ENCODE results near the gene SRP14.
"Not testable (repeated sequence)": the region's sequence is repeated elsewhere in the genome, so short reads cannot be mapped to it uniquely, and the experiment has no call there.

Gene SRP14, protein sequence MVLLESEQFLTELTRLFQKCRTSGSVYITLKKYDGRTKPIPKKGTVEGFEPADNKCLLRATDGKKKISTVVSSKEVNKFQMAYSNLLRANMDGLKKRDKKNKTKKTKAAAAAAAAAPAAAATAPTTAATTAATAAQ

DNA sequence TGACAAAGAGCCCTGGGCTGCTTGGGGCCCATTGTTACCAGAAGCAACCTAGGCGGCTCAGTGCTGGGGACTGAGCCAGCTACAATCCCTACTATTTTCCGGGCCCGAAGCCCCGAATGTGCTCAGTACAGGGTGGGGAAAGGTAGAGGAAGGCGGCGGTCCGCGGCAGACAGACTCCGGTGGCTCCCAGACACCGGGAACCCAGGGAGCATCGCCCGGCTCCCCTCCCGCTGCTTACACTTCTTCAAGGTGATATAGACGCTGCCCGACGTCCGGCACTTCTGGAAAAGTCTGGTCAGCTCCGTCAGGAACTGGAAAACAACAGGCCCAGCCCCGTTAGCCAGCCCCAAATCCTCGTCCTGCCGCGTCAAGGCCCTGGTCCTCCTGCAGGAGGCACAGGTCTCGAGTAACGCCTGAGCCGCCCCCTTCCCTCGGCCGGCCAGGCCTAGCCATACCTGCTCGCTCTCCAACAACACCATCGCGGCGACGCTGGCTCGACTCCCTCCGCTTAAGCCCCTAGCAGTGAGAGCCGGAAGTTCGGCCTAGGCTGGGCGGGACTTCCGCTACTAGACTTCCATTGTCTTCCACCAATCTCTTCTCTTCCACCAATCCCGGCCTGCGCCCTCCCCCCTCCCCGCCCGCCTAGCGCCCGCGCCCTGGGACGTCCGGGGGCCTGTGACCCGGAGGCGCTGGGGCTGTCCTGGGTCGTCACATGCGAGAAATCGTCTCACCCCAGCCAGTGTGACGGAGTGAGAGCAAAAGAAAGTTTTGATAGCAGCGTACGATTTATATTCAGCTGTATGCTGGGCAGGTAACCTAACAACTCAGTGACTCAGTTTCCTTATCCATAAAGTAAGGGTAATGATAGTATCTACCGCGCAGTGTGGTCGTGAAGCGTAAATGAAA is at the start of gene SRP14:
Gene SRP14 (minus strand): TSS at position 544 of the 906 bp plus-strand sequence. CDS start 65 bp downstream, at position 479.
- peak; percentile 82 for DNase-seq

DNA sequence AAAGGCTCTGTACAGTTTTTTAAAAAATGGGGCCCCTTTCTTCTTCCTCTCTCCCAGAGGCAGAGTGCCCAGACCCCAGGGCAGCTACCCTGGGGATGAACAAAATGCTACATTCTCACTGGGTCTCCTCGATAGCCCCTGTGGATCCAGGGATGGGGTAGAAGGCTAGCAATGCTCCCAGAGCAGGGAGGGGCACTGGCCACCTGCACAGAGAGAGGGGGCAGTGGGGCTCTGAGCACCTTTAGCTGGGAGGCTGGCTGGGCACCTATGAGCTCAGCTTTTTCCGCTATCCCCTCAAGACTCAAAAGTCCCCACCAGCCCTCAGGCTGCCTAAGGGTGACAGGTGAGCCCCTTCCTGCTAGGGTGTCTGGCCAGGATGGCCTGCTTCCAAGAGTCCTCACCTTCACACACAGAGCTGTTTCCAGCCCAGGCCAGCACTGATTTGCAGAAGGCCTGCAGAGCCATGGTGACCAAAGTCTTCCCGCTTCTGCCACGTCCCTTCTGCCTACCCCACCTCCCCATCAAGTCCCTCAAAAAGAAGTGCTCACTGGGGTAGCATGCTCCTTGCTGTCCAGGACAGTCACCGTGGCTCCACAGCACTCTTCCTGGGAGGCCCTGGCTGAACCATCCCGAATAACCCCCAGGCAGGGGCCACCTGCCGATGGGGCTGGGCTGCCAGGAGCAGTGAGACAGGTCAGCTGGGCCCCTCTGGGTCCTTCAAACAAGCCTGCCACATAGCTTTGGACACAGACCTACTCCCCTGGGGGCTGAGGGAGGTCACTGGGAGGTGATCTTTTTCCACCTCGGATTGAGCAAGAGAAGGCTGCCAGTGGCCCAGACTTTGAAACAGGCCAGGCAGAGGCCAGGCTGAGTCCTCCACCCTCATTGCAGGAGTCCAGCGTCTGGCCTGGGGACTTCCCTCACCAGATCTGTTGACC is 49.3 kb upstream of the SRP14 start:
- DNase-seq: no peak

DNA sequence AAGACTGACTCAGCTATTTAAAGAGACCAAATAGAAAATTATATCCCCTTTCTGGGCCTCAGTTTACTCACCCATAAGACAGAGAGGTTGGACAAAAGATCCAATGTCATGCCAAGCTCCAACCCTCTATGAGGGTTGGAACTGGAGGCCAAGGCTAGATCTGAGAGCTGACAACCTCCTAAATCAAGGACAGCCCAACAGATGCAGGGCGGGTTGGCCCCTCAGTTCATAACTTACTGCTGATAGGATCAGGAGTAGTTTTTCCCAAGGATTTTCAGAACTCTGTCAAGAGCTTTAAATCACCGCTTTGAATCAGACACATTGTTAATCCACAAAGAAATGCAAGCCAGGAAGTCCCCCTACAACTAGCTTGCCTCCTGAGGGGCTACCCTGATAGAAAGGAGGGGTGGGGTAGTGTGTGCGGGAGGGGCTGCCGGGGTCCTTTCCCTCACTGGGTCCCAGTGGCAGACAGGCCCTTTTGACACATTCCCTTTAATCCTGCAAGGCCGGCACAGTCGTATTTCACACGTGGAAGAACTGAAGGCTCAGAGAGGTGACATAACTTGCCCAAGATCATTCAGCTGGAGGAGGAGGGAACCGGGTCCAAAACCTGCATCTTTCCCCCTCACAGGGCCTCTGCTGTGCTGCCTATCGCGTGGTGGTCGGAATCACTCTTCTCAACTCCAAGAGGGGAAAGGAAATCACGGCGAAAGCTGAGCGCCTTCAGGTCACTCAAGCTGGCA is 48.3 kb upstream of the SRP14 start:
- no peak for DNase-seq

DNA sequence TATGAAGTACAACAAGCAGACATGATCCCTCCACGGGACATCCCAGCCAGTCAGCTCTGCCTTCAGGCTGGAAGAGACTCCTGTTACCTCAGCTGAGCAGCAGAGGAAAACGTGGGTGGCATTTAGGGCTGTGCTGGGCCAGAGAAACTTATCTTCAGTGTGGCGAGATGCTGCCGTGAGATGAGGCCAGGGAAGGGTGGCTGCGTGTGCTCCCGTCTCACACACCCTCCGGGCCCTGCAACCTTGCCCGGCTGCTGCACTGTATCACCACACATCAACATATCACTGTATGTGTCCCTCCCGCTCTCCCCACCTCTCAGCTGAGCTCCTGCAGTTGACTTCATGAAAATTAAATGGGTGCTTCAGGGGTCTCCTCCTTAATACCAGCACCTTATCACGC is 46.3 kb upstream of the SRP14 start:
- DNase-seq: no peak

DNA sequence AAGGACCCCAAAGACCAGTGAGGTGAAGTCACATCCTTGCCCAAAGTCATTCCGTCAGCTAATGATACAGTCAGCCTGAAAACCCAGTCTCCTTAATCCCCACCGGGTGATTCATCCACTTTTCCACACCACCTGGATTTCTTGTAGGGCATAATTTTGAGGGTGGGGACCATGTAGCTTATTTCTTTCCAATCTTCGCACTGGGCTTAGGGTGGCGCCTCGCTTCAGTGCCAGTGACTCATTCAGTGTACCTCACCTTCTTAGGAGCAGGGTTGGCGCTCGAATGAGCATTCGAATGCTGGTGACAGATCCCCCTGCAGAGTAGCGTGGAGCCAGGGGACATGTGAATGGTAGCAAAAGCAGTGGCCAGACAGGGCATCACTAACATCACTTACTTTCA is 45.7 kb upstream of the SRP14 start:
- no peak for DNase-seq

DNA sequence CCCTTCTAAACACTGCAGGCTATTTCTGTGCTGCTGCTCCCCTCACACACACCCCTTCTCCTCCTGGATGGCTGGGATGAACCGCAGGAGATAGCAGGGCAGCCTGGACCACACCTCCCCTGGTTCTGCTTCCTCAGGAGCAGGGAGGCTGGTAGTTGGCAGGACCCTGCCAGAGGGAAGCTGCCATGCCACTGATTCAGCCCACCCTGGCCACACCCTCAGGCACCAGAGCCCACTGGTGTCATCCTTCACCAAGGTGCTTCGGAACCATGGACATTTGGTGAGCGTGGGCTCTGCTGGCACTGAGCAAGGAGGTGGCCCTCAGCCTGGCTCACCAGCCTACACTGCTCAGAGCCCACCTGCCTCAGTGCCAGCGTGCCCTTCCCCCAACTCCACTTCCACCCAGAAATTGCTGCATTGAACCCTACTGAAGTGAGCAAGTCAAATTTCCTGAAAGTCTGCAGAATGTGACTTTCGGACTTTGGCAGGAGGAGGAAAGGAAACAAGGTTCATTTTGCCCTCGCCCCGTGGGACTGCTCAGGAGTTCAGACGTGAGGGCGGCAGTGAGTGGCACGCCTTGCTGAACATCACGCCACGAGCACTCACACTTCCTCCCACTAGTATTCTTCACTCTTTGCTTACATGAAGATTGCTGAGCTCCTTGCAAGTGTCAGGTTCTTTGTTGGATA is 43.4 kb upstream of the SRP14 start:
- DNase-seq: no peak

DNA sequence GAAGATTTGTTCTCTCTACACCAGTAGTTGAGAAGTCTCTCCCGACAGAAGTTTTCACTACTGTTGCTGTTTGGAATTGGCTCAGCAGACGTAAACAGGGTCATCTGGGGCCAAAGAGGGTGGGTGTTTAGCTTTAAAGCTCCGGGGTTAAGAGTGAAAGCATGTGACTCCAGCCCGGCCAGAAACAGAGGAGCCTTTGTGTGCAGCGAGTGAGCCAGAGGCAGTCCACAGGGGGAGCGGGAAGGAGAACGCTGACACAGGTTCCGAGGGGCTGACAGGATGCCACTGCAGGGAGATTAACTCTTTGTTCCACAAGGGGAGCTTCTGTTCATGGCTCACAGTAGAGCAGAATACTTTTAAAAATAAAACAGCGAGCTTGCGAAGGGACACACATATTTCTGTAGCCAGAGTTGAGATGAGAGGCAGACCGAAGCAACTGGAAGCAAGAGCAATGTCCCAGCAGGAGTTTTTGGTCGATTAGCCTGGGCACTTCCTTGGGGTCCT is 42.8 kb upstream of the SRP14 start:
- DNase-seq: no peak

DNA sequence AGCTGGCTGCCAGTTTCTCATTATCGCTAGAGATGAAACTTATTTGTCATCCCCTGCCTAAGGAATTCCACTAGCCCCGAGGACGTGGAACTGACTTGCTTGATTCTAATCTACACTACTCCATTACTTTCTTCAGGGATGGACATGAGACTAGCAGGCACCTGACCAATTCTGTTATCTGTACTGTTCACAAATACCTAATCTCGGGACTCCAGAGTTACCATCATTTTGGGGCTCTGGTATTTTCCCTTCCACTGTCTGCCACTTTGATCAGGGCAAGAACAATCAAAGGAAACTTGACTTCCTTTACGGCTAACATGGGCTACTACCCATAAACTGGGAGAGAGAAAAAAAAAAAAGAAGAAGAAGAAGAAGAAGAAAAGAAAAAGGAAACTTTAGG is 41.9 kb upstream of the SRP14 start:
- no peak for DNase-seq

DNA sequence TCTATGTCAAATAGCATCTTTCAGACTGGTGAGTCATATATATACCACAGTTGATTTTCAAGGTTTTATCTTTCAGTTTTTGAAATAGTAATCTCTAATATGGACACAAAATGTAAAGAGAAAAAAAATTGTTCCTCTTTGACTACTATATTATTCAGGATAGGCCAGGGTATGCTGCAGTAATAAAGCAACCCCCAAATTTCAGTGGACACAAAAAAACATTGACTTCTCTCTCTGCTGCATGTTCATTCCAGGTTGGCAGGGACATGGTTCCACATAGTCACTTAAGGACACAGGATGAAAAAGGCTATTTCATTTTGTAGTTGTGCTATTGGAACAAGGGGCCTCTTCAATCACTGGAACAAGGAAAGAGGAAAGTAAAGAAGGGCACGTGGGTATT is 41.1 kb upstream of the SRP14 start:
- DNase-seq: no peak

DNA sequence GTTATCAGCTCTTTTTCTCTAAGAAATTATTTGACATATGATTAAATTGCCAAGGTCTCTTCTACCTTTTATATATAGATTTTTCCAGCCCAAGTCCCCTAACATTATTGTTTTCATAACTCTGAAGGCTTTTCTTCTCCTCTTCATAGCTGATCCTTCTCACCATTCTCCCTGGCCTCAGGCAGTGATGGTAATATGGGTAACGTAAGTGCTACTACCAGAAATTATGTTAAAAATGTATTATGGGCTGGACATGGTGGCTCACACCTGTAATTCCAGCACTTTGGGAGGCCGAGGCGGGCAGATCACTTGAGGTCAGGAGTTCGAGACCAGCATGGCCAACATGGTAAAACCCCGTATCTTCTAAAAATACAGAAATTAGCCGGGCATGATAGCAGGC is 40.5 kb upstream of the SRP14 start:
- no peak for DNase-seq

DNA sequence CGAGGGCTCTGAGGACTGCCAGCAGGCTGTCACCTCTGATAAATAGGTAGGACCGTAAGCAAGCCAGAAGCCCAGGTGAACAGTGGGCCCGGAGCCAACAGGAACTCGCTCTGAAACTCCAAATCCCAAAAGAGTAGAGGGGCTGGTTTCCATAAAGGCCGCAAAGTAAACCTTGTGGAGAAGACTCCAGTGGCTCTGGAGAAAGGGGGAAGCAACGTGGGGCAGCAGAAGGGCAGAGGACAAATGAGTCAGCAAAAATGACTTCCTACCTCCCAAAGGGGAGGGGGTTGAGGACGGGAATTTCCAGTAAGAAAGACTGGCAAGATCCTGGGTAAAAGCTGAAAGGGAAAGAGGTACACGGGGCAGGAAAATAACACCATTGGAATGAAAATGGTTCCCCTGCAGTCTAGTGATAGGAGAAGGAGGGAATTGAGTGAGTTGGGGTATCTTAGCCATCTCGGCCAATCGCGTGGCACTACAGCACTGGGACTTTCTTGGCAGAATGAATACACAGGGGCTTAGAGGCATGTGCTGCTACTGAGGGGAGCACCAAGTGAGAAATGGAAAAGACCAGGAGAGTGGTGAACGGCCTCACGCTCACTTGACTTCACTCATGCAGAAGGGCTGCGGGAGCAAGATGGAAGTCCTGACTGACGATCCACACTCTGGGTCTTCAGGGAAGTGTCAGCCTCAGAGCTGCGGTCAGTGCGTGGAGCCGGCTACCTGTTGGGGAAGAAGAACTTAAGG is 36.5 kb upstream of the SRP14 start:
- no peak for DNase-seq

DNA sequence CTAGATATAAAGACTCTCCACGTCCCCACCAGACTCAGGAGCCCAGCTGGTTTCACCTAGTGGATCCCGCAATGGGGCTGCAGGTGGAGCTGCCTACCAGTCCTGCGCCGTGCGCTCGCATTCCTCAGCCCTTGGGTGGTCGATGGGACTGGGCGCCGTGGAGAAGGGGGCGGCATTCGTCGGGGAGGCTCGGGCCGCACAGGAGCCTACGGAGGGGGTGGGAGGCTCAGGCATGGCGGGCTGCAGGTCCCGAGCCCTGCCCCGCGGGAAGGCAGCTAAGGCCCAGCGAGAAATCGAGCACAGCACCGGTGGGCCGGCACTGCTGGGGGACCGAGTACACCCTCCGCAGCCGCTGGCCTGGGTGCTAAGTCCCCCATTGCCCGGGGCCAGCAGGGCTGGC is 35.7 kb upstream of the SRP14 start:
- not testable (repeated sequence) for DNase-seq

DNA sequence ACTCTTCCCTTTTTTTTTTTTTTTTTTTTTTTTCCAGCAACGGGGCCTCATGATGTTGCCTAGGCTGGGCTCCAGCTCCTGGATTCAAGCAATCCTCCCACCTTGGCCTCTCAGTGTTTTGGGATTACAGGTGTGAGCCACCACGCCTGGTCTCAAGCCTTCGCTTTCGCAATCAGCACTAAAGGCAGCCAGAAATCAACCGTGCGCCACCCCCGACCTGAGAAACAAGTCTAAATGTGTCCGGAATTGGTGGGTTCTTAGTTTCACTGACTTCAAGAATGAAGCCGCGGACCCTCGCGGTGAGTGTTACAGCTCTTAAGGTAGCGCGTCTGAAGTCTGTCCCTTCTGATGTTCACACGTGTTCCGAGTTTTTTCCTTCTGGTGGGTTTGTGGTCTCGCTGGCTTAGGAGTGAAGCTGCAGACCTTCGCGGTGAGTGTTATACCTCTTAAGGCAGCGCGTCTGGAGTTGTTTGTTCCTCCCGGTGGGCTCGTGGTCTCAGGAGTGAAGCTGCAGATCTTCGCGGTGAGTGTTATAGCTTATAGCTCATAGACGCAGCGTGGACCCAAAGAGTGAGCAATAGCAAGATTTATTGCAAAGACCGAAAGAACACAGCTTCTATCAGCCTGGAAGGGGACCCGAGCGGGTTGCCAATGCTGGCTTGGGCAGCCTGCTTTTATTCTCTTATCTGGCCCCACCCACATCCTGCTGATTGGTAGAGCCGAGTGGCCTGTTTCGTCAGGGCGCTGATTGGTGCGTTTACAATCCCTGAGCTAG is 34.9 kb upstream of the SRP14 start:
- DNase-seq: not testable (repeated sequence)

DNA sequence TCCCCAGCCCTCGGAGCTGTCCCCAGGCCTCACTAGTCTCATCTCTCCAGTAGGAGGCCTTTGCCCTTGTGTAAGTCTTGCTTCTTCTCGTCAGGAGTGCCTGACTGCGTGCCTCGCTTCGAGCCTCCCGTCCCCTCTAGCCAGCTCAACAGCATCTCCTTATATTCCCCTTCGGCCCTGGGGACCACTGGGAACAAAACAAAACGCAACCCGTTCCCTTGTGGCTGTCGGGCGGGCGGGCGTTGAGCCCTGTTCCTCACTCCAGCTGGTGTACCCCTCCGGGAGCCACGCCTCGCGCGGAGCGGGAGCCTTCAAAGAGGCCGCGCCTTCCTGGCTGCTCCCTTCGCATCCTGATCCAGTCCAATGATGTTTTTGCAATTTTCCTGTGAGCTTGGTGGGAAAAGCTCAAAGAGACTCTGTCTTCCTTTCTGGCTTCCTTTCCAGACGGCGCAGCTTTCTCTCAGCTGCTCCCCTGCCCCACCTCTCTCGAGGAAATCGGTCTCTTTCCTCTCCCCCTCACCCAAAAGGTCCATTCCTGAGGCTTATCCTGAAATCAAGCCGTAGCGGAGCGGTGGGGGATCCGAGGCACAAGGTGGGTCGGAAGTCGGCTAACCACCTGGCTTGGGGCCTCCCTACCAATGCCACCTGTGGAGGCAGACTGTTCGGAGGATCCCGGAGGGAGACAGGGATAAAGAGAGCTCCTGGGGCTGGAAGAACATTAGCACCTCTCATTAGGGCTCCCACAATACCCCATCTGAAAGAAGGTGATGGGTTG is 33.4 kb upstream of the SRP14 start:
- DNase-seq: no peak

DNA sequence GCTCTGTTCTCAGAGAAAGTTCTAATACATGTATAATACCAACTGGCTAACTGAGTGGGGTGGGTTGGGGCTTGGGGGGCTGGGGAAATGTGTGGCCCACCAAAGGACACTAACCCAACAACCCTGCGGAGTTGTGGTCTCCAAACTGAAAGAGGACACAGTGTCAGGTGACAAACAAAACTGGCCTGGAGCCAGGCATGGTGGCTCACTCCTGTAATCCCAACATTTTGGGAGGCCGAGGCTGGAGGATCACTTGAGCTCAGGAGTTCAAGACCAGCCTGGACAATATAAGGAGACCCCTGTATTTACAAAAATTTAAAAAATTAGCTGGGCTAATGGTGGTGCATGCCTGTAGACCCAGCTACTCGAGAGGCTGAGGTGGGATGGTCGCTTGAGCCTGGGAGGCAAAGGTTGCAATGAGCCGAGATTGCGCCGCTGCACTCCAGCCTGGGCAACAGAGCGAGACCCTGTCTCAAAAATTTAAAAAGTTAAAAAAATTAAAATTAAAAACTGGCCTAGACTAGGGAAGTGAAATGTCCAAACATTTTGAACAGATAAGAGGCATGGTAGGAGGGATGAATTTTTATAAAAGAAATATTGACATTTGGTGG is 31.7 kb upstream of the SRP14 start:
- DNase-seq: no peak

DNA sequence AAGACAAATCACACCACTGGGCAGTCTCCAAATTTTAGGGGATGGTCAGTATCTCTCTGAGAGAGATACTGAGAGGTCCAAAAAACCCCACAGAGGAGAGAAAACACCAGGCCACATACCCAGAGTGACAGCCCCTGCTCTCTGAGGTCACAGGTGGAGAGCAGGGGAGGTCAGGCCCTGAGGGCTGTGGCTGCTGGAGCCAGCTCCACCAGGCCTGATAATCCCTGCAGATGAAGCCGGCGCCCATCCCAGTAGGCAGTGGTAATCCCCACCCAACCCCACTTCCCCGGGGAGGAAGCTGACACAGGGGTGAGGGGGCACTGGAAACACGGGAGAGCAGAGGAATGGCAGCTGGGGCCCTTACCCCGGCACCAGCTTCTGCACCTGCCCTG is 31.2 kb upstream of the SRP14 start:
- no peak for DNase-seq

DNA sequence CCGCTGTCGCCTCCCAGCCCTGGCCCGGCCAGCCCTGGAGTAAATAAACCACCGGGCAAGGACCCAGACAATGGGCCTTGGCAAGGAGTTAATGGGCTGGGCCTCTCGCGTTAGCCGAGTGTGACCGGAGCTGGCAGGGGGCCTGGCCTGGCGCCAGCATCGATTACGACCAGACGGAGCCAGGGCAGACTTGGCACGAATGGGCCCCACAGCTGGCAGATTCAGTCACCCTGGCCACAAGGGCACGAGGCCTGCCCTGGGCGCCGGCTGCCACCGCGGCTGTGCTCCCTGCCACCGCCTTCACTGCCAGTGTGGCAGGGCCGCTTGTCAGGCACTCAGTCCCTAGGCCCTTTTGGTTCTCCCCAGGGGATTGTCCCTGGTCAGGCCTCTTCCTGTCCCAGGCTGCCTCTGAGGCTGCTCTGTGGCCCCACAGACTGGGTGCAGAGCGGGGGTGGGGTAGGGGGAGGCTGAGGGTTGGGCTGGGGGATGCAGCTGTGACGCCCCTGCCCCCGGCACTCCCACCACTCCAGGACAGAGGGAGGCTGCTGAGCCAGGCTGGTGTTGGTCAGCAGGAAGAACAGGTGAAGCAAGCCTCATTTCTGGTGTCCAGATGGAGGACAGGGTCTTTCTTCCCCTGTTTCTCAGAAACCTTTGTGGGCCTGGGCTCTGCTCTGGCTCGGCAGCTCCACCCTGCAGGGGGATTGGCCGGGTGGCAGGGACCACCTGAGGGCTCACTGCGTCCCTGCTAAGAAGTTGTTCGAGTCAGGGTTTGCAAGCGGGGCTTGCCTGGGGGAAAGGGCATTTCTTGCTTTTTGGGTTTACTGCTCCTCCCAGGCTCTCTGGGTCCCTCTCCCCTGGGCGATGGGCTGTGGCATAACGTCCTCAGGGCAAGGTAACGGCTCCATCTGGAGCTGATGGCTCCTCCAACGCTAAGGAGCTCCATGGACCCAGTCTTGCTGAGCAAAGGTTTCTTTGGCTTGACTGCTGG is 30.5 kb upstream of the SRP14 start:
- peak; percentile 94 for DNase-seq
